DOHH2 (cell line): Measurements from ENCODE around the gene NUAK2.
"Not testable (repeated sequence)": the region's sequence is repeated elsewhere in the genome, so short reads cannot be mapped to it uniquely, and the experiment has no call there.

Experiments used
- H3F3A ChIP-seq: fragments of 200-600 bp; sonication (generic), shearing (Covaris generic); 2 replicates; pipeline ENCODE4 v1.6.0; 2016; ENCODE audit warnings: antibody characterized with exemption, mild to moderate bottlenecking; ENCODE audit not compliant: control insufficient read depth, insufficient read depth
- H3K27ac ChIP-seq: fragments of 200-600 bp; sonication (generic); 2 replicates; pipeline ENCODE4 v1.5.1; 2014; ENCODE audit warnings: low read depth, mild to moderate bottlenecking, low read length, moderate library complexity
- H3K27me3 ChIP-seq: fragments of 200-600 bp; sonication (generic); 2 replicates; pipeline ENCODE4 v1.6.1; 2014; ENCODE audit warnings: mild to moderate bottlenecking, low read length, mixed read lengths; ENCODE audit not compliant: control insufficient read depth
- H3K36me3 ChIP-seq: fragments of 200-600 bp; sonication (generic); 2 replicates; pipeline ENCODE4 v1.6.1; 2014; ENCODE audit warnings: mild to moderate bottlenecking, low read length, moderate library complexity, mixed read lengths; ENCODE audit not compliant: control insufficient read depth
- H3K4me1 ChIP-seq: fragments of 200-600 bp; sonication (generic); 2 replicates; pipeline ENCODE4 v1.6.1; 2014; ENCODE audit warnings: mild to moderate bottlenecking, low read length, mixed read lengths; ENCODE audit not compliant: control insufficient read depth
- H3K4me2 ChIP-seq: fragments of 200-600 bp; sonication (generic); 2 replicates; pipeline ENCODE4 v1.6.0; 2014; ENCODE audit warnings: mild to moderate bottlenecking, low read length, moderate library complexity
- H3K4me3 ChIP-seq: fragments of 200-600 bp; sonication (generic); 2 replicates; pipeline ENCODE4 v1.5.1; 2014; ENCODE audit warnings: mild to moderate bottlenecking, low read length, mixed read lengths
- H3K79me2 ChIP-seq: fragments of 200-600 bp; sonication (generic); 2 replicates; pipeline ENCODE4 v1.6.1; 2014; ENCODE audit warnings: mild to moderate bottlenecking, low read length, mixed read lengths; ENCODE audit not compliant: control insufficient read depth
- H3K9me2 ChIP-seq: fragments of 200-600 bp; sonication (generic); replicated peaks from 2 replicates; pipeline ENCODE4 v1.6.1; 2014; ENCODE audit warnings: mild to moderate bottlenecking, low read length, mixed read lengths; ENCODE audit not compliant: control insufficient read depth
- H3K9me3 ChIP-seq: fragments of 200-600 bp; sonication (generic); 2 replicates; pipeline ENCODE4 v1.6.1; 2014; ENCODE audit warnings: antibody characterized with exemption, low read length, mixed read lengths; ENCODE audit not compliant: control insufficient read depth, insufficient read depth
- H4K20me1 ChIP-seq: fragments of 200-600 bp; sonication (generic); 2 replicates; pipeline ENCODE4 v1.6.0; 2014; ENCODE audit warnings: low read depth, mild to moderate bottlenecking, antibody characterized with exemption, low read length, moderate library complexity; ENCODE audit not compliant: control insufficient read depth, insufficient read depth
- EZH2phosphoT487 ChIP-seq: fragments of 200-600 bp; sonication (generic); IDR thresholded peaks from 2 replicates; pipeline ENCODE4 v1.6.1; 2017; ENCODE audit warnings: borderline replicate concordance, mild to moderate bottlenecking, antibody characterized with exemption, low read length, moderate library complexity, mixed read lengths
- TF ChIP-seq, protein P1 (sequence below): fragments of 200-600 bp; sonication (generic); IDR thresholded peaks from one replicate; pipeline ENCODE4 v1.5.1; 2014; ENCODE audit warnings: antibody characterized with exemption, mild to moderate bottlenecking, low read depth, low read length; ENCODE audit not compliant: poor library complexity, severe bottlenecking

The NUAK2 gene

DNA sequence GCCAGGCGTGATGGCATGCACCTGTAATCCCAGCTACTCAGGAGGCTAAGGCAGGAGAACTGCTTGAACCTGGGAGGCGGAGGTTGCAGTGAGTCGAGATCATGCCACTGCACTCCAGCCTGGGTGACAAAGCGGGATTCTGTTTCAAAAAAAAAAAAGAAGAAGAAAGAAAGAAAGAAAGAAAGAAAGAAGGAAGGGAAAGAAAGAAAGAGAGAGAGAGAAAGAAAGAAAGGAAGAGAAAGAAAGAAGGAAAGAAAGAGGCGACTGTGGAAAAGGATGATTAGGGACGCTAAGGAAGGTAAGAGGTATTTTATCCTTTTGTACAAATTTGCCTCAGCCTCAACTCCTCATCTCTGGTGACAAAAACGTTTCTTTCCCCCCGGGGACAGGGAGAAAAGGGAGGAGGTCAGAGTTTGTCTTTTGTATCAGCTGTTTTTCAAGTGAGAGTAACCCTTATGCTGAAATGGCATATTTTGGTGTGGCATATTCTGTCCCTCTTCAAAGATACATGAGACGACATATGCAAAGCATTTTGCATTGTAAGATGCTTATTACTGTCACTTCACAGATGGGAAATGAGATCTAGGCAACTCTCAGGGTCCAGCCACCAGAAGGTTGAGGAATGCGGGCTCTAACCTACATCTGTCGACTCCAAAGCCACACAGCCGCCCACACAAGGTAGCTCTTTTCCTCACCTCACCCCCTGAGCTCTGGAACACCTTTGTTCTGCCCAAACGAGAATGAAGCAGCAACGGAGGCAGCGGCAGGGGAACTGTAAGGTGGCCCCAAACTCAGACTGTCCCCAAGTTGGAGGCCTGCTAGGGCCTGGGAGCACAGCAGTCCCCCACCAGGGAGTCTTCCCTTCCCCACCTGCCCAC, 38.0 kb downstream of the NUAK2 start:
- Histone ChIP-seq H3K9me3 (no peaks in the 10 kb centered on the region), H3K4me3 (peak overlapping the region; percentile 65), H3K79me2 (no peaks in the 10 kb centered on the region; the same call in 1 of the 2 replicates), H3K9me2 (no peaks in the 10 kb centered on the region), H3K27me3 (no peaks in the 10 kb centered on the region), H4K20me1 (no peaks in the 10 kb centered on the region), H3K27ac (peak overlapping the region; percentile 99), H3F3A (peaks cover 30% of the 10 kb centered on the region), H3K4me1 (peaks cover 85% of the 10 kb centered on the region), H3K36me3 (peaks cover 9% of the 10 kb centered on the region), H3K4me2 (peak overlapping the region; percentile 87)
- TF ChIP-seq, protein P1, sequence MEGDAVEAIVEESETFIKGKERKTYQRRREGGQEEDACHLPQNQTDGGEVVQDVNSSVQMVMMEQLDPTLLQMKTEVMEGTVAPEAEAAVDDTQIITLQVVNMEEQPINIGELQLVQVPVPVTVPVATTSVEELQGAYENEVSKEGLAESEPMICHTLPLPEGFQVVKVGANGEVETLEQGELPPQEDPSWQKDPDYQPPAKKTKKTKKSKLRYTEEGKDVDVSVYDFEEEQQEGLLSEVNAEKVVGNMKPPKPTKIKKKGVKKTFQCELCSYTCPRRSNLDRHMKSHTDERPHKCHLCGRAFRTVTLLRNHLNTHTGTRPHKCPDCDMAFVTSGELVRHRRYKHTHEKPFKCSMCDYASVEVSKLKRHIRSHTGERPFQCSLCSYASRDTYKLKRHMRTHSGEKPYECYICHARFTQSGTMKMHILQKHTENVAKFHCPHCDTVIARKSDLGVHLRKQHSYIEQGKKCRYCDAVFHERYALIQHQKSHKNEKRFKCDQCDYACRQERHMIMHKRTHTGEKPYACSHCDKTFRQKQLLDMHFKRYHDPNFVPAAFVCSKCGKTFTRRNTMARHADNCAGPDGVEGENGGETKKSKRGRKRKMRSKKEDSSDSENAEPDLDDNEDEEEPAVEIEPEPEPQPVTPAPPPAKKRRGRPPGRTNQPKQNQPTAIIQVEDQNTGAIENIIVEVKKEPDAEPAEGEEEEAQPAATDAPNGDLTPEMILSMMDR, result no peak
- no peak for TF ChIP-seq EZH2phosphoT487

DNA sequence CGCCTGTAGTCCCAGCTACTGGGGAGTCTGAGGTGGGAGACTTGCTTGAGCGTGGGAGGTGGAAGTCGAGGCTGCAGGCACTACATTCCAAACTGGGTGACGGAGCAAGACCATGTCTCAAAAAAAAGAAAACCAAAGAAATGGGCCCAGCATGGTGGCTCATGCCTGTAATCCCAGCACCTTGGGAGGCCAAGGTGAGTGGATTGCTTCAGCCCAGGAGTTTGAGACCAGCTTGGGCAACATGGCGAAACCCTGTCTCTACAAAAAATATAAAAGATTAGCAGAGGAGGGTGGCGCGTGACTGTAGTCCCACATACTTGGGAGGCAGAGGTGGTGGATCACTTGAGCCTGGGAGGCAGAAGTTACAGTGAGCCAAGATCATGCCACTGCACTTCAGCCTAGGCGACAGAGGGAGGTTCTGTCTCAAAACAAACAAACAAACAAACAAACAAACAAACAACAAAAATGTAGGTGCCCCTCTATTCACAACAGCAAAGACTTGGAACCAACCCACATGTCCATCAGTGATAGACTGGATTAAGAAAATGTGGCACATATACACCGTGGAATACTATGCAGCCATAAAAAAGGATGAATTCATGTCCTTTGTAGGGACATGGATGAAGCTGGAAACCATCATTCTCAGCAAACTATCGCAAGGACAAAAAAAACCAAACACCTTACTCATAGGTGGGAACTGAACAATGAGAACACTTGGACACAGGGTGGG, 40.7 kb downstream of the NUAK2 start:
- not testable (repeated sequence) for H3K79me2 ChIP-seq, H4K20me1 ChIP-seq, H3K27ac ChIP-seq, H3K27me3 ChIP-seq, H3K36me3 ChIP-seq, H3K9me3 ChIP-seq, H3K4me3 ChIP-seq, H3K9me2 ChIP-seq, H3F3A ChIP-seq
- peaks cover 81% of the 10 kb centered on the region for H3K4me1 ChIP-seq
- 0 out of 2 replicates have a peak overlapping the region, but pooled peaks have one; percentile 29 for H3K4me2 ChIP-seq

DNA sequence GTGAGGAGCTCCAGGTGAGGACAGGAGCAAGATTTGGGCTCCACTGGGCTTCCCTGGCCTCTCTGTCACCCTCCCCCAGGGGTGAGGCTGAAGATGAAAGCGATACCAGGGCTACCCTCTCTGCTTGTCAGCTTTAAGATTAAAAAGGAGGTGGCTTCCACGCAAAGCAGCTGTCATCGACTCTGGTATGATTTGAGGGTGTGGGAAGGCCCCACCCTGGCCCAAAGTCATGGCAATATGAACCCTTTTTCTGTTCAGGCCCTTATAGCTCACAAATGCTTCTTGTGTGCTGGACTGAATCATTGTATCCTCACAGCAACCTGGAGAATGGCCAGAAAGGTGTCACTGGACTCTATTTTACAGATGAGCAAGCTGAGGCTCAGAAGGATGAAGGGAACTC, 41.6 kb downstream of the NUAK2 start:
- no peaks in the 10 kb centered on the region for H4K20me1 ChIP-seq
- TF ChIP-seq, protein P1, result no peak
- no peaks in the 10 kb centered on the region for H3K9me2 ChIP-seq
- peak overlapping the region; percentile 16; the same call in 1 of the 2 replicates for H3K27ac ChIP-seq
- H3K4me2 ChIP-seq, result peak overlapping the region; percentile 29; the same call in 1 of the 2 replicates
- no peaks in the 10 kb centered on the region for H3K36me3 ChIP-seq
- H3K4me1 ChIP-seq, result peaks cover 81% of the 10 kb centered on the region
- H3K79me2 ChIP-seq, result no peaks in the 10 kb centered on the region
- peaks cover 2% of the 10 kb centered on the region; the same call in 1 of the 2 replicates for H3F3A ChIP-seq
- no peaks in the 10 kb centered on the region for H3K27me3 ChIP-seq
- H3K4me3 ChIP-seq, result no peak overlapping the region
- H3K9me3 ChIP-seq, result no peaks in the 10 kb centered on the region

DNA sequence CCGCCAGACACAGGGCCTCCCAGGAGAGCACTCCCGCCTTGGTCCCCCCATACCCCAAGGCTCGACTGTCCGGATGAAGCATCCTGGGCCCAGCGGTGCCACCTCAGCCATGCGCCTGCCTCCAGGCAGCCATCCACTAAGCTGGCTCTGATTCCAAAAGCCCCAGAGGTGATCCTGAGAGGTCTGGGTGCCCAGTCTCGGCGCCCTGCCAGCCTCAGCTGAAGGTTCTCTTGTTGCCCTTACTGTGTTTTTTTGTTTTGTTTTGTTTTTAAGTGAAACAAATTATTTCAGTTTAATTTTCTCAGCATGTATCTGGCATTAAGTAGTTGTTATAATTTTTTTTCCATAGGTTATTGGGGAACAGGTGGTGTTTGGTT, 44.9 kb downstream of the NUAK2 start:
- Histone ChIP-seq H3K27ac (no peak overlapping the region), H4K20me1 (no peaks in the 10 kb centered on the region), H3K4me1 (peaks cover 71% of the 10 kb centered on the region), H3F3A (0 out of 2 replicates have a peak, but pooled peaks cover 2% of the 10 kb centered on the region), H3K9me2 (no peaks in the 10 kb centered on the region), H3K9me3 (no peaks in the 10 kb centered on the region), H3K4me2 (no peak overlapping the region), H3K4me3 (no peak overlapping the region), H3K79me2 (no peaks in the 10 kb centered on the region), H3K36me3 (no peaks in the 10 kb centered on the region), H3K27me3 (no peaks in the 10 kb centered on the region)
- TF ChIP-seq, protein P1, result no peak
- TF ChIP-seq EZH2phosphoT487, result no peak
